GM19324 (cell line): Measurements from ENCODE around the gene STAT2.
"Not testable (repeated sequence)": the region's sequence is repeated elsewhere in the genome, so short reads cannot be mapped to it uniquely, and the experiment has no call there.

Experiments
- ATAC-seq: cut with Tn5 transposase; IDR thresholded peaks from one replicate; pipeline ENCODE4 v1.9.1; 2021; ENCODE audit warnings: mild to moderate bottlenecking, moderate library complexity; ENCODE audit not compliant: unreplicated experiment, low FRiP score

Gene STAT2

DNA sequence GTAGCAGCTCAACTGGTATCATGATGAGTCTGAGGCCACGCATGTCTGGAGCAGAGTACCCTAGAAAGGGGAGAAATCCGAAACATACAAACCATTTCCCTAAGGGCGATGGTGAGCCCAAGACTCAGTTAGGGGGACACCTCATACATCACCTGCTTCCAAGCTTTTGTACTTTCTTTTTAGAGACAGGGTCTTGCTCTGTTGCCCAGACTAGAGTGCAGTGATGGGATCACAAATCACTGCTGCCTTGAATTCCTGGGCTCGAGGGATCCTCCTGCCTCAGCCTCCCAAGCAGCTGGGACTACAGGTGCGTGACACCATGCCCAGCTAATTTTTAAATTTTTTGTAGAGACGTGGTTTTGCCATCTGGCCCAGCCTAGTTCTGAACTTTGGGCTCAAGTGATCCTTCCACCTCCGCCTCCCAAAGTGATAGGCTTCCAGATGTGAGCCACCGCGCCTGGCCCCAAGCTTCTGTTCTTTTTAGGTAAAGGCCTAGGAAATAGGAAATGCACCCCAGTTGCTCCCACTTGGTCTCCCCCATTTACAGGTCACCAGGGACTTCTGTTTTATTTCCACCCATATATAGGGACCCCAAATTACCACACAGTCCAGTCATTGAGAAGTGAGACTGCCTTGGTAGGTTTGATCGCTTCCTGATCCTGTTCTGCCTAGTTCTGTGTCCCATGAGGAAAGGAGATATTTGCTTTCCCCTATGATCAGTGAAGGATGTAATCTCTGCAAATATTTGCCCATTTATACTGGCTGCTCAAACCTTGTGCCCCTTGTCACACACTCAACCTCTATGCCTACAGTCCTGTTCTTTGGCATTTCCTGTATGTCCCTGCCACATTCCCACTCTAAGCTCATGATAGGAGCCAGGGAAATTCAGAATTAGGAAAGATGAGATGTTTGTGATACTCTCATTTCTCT lies 2.5 kb upstream of the STAT2 start, which contains the start of gene APOF:
TSS of gene APOF (minus strand) at position 728 of the 930 bp plus-strand sequence. CDS start at position 616, 112 bp downstream.
- no peak for ATAC-seq

DNA sequence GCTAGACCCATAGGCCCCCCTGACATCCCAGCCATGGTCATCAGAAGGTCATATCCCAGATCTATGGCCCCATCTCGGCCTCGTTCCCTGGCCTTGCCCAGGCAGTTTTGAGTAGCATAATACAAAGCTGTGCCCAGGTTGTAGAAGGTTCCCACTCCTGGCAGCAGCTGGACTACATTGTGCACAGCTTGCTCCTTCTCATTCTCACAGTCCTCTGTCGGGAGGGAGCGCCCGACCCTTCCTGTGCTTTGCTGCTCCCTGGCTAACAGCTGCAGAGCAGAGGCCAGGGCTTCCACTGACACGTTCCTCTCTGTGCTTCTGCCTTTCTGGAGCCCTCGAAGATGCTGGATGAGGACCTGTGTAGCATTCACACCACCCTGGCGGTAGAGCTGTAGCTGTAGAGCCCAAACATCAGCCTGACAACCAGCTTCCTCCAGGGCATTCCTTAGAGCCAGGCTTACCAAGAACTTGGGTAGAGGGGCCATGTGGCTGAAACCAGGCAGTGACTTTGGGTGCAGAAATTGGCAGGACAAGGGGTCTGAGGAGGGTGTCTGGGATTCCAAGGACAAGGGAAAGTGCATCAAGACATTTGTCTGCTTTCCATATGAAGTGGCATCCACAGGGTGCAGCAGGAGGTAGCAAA lies 1.7 kb upstream of the STAT2 start:
- no peak for ATAC-seq

DNA sequence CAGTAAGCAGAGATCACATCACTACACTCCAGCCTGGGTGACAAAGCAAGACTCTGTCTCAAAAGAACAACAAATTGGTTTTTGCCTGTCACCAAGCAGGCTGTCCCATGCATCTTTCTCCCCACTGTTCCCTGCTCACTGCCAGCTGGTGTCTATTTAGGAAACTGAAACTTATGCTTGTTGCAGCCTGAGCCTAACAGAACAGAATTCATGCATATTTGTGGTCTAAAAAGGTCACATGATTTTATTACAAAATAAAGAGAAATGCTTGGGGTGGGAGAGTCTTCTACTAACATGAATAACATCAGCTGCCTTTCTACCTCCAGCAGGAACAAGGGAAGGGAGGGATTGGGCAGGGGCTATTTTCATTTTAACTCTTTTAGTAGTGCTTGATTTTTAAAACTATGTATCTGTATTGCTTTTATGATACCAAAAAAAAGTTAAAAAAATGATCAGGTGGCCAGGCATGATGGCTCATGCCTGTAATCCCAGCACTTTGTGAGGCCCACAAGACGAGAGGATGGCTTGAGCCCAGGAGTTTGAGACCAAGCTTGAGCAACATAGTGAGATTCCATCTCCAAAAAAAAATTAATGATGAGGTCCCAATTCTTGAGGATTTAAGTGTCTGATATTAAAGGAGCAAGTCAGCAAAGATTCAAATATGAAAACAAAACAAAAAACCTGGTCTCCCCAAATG lies 923 bp downstream of the STAT2 start:
- no peak for ATAC-seq

DNA sequence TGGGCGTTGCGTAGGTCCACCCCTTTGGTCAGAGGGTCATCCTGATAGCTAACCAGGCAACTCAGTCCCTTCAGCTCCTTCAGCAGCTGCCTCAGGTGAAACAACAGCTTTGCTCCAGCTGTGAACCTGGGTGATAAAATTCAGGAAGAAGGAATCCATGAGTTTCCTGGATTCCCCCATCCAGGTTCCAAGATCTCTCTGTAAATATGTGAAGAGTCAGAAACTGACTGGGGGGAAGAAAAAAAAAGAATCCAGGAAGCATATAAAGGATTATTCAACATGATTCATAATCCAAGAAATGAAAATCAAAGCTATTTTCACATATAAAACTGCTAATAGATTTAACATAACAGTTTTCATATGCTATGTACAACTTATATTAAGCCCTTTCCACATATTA lies 8.6 kb downstream of the STAT2 start:
- ATAC-seq: no peak

DNA sequence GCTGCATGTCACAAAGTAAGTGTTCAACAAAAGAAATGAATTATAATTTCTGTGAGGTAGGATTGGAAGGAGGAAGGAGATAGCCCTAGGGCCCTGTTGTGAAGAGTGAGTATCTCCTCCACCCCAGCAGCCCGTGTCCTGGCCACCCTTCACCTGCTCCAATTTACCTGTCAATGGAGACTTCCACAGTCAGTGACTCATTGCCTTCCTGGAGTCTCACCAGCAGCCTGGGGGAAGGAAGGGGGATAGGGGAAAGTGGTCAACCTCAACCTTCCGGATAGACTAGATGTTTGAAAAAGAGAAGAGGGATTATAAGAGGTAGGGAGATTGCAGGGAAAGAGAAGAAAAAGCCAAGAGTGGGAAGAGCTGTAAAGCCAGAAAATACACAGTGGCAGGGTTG lies 9.2 kb downstream of the STAT2 start:
- ATAC-seq: no peak

DNA sequence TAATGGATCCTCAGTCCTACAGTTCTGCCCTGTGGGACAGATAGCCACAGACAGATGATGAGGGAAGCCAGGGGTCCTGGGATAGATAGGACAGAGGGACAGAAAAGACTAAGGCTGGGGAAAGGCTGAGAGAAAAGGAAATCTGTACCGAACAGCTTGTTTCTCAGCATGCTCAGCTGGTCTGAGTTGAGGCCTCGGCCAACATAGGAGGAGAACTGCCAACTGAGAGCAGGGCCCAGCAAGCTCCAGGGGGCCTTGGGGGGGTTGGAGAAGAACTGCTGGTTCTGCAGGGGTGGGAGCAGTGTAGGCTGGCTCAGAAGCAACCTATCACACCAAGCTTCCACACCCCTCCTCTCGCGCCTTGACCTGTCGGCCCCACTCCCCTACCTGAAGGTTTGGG lies 11.1 kb downstream of the STAT2 start:
- ATAC-seq: no peak

DNA sequence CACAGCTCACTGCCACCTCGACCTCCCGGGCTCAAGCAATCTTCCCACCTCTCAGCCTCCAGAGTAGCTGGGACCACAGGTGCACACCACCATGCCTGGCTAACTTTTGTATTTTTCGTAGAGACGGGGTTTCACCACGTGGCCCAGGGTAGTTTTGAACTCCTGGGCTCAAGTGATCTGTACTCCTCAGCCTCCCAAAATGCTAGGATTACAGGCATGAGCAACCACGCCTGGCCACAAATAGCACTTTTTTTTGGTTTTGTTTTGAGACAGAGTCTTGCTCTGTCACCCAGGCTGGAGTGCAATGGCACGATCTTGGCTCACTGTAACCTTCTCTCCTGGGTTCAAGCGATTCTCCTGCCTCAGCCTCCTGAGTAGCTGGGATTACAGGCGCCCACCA lies 12.7 kb downstream of the STAT2 start:
- not testable (repeated sequence) for ATAC-seq

DNA sequence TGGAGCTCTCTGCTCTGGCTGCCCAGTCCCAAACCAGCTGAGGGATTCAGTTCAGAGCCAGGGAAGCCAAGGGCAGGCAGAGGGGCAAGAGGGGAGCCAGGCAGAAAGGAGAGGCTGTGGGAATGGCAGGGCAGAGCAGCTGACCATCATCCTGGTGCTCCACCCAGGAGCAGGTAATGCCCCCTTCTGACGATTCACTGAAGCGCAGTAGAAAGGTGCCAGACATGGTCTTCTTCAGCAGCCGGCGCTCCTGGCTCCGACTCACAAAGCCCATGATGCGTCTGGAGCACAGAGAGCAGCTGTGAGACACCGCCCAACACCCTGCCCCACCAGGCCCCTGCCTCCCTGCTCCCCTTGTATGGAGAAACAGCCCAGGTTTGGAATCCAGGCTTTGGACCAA lies 13.2 kb downstream of the STAT2 start:
- no peak for ATAC-seq

DNA sequence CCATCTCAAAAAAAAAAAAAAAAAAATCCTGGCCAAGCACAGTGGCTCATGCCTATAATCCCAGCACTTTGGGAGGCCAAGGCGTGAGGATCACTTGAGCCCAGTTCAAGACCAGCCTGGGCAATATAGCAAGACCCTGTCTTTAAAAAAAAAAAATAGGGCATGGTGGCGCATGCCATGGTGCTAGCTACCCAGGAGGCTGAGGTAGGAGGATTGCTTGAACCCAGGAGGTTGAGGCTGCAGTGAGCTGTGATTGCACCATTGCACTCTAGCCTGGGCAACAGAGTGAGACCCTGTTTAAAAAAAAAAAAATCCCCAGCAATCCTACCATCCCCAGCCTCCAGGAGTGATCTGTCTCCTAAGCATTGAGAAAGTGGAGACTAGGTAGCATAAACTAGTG lies 17.6 kb downstream of the STAT2 start:
- ATAC-seq: not testable (repeated sequence)

DNA sequence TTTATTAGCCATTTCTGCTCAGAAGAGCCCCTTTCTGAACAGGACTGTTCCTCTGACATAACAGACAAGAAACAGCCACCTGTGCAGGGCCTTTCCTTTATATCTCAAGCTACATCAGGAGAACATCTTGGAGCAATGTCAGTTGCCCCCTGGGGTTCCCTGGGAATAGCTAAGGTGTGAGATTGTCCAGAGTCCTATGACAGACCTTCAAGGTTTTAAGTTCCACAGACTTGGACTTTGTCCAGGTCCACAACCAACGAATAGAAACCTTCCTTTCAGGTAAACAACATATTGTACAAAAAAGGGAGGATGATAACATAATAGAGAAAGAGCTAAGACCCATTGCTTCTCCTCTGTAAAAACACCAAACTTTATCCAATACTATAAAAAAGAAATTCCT lies 18.3 kb downstream of the STAT2 start:
- no peak for ATAC-seq

DNA sequence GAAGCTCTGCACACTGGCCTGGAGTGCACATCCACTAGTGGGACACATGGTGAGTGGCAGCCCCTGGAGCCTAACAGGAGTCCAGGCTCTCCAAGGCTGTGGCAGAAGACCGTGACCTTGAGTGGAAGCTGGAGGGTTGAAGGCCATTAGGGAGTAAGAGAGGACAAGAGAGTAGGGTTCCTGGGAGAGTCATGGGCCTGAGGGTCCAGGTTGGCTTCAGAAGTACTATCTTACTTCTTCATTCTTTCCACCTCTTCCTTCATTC lies 20.8 kb downstream of the STAT2 start:
- no peak for ATAC-seq

DNA sequence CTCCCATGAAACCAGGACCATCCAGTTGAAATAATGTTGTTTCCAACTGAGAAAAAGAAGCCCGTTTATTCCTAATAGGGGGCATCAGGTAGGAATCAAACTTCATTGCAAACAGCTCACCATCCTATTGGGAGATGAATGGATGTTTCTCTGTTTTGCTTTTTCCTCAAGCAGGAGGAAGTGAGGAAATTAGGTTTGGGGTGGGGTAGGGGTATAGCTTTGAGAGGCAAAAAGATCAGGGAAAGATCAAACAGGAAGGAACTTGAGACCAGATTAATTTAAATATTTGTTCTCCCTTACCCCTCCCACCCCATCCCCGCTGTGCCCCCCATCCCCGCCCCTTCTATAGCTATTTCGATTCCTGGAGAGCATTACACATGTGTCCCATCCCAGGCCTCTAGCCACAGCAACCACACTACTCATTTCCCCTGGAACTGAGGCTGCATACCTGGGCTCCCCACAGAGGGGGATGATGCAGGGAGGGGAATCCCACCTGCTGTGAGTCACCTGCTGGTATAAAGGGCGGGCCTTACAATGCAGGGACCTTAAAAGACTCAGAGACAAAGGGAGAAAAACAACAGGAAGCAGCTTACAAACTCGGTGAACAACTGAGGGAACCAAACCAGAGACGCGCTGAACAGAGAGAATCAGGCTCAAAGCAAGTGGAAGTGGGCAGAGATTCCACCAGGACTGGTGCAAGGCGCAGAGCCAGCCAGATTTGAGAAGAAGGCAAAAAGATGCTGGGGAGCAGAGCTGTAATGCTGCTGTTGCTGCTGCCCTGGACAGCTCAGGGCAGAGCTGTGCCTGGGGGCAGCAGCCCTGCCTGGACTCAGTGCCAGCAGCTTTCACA lies 21.4 kb downstream of the STAT2 start, which contains the start of gene IL23A:
TSS of gene IL23A (plus strand) at position 577 of the 850 bp plus-strand sequence. CDS start at position 738, 161 bp downstream.
- no peak for ATAC-seq

DNA sequence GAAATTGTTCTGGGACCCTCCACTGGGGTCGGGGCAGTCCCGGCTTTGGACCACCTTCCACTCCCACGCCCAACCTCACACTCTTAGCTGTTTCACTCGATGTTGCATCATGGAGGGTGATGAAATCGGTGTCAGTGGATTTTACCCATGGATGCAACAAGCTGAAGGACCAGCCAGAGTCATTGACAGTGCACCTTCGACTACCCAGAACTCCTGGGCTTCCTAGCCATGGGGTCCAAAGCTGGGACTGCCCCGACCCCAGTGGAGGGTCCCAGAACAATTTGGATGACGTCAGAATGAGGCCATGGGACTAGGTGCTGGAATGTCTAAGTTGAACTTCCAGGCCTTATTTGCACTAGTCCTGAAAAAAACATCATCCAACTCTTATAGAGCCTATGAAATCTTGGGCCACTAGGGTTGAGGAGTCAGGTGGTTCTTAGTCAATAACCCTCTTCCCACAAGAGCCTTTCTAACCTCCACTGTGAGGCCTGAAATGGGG lies 22.1 kb downstream of the STAT2 start:
- ATAC-seq: no peak

DNA sequence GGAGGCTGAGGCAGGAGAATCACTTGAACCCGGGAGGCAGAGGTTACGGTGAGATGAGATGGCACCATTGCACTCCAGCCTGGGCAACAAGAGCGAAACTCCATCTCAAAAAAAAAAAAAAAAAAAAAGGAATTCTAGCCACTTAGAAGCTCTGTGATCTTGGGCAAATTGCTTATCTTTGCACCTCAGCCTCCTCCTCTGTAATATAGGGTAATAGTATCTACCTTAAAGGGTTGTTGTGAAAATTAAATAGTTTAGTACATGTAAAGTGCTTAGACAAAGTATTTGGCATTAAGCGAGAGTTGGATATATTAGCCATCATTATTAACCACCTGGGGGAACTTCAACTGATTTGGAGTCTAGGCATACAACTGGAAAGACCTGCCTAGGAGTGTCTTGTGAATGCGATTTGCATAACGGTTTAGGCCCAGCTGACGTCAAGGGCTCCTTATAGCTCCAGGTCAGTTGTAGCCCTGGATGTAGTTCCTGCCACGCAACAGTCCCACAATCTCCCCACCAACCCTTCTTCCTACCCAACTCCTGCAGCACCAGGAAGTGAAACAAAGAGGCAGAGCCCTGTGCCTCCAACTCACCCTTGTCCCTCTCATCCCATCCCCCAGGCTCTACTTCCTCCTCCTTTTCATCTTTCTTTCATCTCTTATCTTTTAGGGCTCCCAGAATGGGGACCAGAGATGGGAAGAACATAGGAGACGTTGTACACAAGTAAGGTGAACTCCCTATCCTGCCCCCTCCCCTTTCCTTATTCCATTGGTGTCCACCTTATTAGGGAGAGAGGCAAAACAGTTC lies 23.3 kb downstream of the STAT2 start:
- ATAC-seq: no peak

DNA sequence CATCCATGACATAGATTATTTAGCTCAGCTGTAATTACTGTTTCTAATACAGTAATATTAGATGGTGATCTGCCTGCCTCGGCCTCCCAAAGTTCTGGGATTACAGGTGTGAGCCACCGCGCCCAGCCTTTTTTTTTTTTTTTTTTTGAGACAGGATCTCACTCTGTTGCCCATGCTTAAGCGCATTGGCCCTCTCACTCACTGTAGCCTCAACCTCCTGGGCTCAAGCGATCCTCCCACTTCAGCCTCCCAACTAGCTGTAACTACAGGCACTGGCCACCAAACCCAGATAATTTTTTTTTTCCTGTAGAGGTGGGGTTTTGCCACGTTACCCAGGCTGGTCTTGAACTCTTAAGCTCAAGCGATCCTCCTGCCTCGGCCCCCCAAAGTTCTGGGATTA lies 24.4 kb downstream of the STAT2 start:
- not testable (repeated sequence) for ATAC-seq

DNA sequence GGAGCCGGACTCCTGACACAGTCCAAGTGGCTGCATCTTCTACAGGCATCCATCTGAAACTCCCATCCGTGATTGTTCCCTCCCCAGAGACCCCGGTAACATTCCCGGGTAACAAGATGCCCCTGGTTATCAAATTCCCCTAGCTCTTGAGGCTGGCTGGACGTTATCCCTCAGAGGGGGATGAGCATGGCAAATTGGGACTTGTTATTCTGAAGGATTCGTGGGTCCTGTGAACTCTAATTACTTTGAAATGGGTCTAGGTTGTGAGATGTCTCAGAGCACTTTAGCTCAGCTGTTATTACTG lies 25.5 kb downstream of the STAT2 start:
- ATAC-seq: no peak

DNA sequence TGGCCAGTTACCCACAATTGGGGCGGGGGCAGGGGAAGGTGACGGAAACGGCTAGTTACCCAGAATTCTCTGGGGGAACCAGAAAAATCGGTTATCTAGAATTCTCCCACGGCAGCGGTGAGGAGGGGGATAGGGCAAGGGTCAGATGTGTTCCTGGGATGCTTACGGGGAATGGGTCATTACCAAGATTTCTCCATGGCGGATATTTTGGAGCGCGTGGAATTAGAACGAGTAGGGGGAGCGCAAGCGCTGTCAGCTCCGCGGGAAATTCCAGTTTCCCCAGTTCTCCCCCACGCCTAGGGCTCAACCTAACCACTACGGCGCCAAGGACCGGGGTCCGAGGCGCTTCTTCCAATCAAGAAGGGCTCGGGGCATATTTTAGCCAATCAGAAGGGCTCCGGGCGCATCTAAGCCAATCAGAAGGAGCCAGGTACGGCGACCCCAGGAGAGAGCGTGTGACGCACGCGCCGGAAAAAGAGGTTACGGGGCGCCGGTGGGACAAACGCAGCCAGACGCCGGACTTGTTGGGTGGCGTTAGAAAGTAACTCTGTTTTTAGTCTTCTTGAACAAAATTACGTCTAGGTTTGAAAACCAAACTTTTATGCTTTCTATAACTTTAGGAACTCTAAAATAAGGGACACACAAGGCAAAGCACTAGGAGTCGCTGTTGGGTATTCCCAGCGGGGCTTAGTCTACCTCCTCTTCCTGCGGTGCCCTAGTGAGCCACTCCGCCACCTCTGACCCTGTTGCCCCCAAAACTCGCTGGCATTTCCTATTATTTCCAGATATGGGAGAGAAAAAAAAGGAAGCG lies 26.0 kb downstream of the STAT2 start, which contains the start of gene PAN2:
TSS of gene PAN2 (minus strand) at position 322 of the 811 bp plus-strand sequence. CDS start 906 bp downstream, outside the sequence.
- peak; percentile 97 for ATAC-seq

DNA sequence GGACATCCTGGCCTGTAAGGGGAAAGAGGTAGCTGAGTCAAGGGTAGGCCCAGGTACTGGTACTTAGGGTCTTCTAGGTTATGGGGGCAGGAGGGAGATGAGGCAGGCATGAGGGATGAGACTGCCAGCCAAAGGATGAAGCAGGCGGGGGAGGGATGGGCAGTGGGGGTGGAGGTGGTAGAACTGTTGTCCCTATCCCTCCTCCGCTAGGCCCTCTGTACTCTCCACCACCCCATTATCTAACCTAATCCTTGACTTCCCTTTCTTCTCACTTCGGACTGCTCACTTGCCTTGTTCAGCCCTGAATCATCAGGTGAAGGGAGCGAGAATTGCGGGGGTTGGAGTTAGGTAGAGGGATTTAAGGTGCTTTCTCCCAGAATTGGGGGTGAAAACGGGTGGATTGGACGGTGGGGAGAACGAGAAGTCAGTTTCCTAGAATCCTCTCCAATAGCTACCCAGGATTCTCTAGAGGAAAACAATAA lies 26.7 kb downstream of the STAT2 start:
- no peak for ATAC-seq
